ENCODE results near the gene SNX10.

Gene SNX10

DNA sequence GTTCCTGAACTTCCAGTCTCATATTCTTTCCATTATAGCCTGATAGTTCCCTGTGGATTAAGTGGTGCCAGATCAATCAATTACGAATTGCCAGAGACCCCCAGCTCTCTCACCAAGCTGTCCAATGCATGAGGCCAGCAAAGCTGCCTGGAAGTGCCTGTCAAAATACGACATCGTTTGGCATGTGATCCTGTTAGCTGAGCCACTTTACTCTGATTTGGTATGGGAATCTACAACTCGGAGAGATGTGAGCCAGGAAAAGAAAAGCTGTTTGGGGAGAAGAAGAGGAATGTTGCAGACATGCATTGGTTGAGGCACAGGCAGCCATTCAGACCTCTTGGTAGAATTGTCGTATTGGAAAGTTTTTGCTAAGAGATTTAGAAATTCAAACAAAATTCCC is 3.9 kb downstream of the SNX10 start:
- no peak for DNase-seq (ENCODE audit: low read depth in 1 of 2, low spot score in 1 of 2)

- DNase-seq (ENCODE audit: low read depth in 1 of 2, low spot score in 1 of 2): no peak
Observed at GRCh38 chr7:26298472-26299058, 6.9 kb downstream of the SNX10 start.

DNA sequence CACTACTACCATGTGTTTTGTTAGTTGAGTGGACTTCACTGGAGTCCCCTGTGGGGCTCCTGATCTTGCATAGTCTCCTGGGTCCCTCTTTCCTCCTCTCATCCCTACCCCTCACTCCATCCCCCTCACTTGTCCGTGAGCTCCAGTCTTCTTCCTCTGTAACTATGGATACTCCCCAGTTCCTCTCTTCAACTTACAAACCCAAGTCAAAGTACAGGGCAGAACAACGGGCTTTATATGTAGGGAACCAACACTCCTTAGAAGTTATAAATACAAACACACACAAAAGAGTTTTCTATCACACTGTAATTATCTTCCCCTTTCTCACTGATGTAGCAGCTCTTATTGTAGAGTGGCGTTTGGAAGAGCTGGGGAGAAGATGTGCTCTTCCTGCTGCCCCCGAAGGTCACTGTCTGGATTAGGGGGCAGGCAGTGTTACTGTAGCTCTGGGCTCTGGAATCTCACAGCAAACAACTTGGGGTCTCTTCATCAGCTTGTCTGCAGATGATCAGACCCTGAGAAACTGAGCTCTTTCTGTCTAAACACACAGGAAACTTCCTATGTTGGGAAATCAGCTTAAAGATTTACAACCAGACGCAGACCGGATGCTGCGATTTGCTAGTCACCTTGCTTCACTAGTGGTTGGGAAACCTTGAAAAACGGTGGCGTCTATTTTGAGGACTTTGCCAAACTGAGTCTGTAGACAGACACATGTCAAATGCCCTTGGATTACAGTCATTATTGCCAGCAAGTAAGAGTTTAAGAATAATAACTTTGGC is 13.6 kb downstream of the SNX10 start:
- DNase-seq (ENCODE audit: low read depth in 1 of 2, low spot score in 1 of 2): no peak

- DNase-seq (ENCODE audit: low read depth in 1 of 2, low spot score in 1 of 2): no peak
Observed at GRCh38 chr7:26305869-26306665, 14.4 kb downstream of the SNX10 start.

DNA sequence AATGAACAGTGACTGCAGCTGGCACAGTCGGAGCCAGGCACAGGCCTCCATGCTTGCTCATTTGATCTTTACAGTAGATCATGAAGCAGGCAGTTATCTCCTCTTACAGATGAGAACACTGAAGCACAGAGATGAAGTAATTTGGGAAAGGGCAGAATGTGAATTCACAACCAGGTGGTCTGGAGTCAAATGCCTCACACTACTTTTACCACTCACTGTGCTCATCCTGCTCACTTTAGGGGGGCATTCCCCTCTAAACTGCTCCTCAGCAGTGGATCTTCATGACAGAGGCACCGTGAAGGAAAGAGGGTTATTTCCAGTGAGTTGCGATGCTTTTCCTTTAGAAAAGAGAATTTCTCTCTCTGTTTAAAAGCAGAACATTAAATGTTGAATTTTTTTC is 15.1 kb downstream of the SNX10 start:
- DNase-seq (ENCODE audit: low read depth in 1 of 2, low spot score in 1 of 2): no peak

DNA sequence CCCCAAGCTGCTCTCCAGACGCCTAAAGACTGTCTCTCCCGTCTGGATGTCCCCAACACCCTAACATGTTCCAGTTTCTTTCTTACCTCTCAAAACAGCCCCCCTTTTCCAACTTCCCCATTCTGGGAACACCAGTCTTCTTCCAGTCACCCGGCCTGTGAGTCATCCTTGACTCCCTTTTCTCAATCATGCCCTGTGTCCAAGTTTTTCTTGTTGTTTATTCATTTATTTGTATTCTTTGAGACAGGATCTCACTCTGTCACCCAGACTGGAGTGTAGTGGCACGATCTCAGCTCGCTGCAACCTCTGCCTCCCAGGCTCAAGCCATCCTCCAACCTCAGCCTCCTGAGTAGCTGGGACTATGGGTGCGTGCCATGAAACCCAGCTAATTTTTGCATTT is 15.6 kb downstream of the SNX10 start:
- no peak for DNase-seq (ENCODE audit: low read depth in 1 of 2, low spot score in 1 of 2)

GRCh38 chr7:26307791-26308190 is 16.1 kb downstream of the SNX10 start:
- DNase-seq (ENCODE audit: low read depth in 1 of 2, low spot score in 1 of 2): no peak

GRCh38 chr7:26308551-26308950 is 16.9 kb downstream of the SNX10 start:
- no peak for DNase-seq (ENCODE audit: low read depth in 1 of 2, low spot score in 1 of 2)

- no peak for DNase-seq (ENCODE audit: low read depth in 1 of 2, low spot score in 1 of 2)
Observed at GRCh38 chr7:26309089-26309488, 17.4 kb downstream of the SNX10 start.

DNA sequence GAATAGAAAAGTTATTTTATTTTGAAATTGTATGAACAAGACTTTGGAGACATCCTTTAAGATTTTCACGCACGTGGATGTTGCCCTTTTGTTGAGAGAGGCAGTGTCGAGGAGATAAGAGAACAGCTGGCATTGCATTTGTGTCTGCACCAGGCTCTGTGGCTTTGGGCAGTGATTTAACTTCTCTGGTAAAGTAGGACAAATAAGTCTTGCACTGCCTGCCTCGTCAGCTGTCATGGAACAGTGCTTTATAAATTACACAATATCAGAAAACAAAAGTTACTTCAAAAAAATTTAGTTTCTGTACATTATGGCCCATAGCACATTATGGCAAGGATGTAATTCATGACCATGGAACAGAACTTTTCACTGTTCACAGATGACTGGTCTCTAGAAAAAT is 20.1 kb downstream of the SNX10 start:
- no peak for DNase-seq (ENCODE audit: low read depth in 1 of 2, low spot score in 1 of 2)

DNA sequence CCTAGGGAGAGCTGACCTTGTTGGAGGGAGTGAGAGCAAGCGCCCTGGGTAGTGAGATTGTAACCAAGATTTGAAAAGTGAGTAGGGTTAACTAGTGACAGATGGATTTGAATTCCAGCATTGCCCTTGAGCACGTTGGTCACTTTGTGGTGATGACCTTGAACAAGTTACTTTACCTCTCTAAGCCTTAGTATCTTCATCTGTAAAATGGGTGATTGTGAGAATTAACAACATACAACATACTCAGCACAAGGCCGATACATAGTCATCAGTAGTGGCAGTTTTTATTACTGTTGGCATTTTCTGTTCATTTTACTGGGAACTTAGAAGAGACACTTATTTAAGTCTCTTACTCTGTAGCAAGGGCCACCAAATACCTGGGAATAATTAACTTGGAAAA is 25.5 kb downstream of the SNX10 start:
- no peak for DNase-seq (ENCODE audit: low read depth in 1 of 2, low spot score in 1 of 2)

GRCh38 chr7:26318921-26319320 is 27.3 kb downstream of the SNX10 start:
- DNase-seq (ENCODE audit: low read depth in 1 of 2, low spot score in 1 of 2): no peak

DNA sequence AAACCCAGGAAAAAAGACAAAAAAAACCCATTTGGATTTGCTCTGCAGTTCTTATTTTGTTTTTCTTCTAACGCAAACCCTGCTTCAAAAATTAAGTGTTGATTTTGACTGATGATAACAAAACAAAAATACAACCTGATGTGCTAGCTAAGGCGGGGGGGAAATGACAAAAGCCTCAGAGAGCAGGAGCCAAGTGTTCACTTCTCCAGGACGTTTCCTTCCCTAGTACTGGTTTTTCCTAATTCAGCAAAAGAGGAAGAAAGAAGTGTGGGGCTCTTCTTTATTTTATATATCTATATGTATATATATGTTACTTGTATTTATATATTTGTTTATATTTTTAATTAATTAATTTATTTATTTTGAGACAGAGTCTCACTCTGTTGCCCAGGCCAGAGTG is 28.0 kb downstream of the SNX10 start:
- DNase-seq (ENCODE audit: low read depth in 1 of 2, low spot score in 1 of 2): no peak

DNA sequence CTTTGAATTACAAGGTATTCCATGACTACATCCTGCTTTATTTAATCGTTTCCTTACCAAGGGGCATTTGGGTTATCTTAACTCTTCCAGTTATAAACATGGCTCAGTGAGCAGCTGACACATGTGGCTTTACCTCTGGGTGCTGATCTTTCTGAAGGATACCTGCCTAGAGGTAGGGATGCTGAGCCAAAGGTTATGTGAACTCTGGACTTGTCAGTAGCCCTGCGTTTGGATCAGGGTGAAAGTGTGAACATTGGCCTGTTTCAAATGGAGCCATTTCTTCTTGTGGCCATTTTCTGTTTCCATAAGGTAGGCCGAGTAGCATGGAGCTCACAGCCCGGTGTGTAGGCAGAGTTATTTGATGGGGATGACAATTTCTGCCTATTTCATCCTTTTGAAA is 29.2 kb downstream of the SNX10 start:
- DNase-seq (ENCODE audit: low read depth in 1 of 2, low spot score in 1 of 2): no peak

GRCh38 chr7:26321435-26321834 is 29.8 kb downstream of the SNX10 start:
- DNase-seq (ENCODE audit: low read depth in 1 of 2, low spot score in 1 of 2): no peak

- DNase-seq (ENCODE audit: low read depth in 1 of 2, low spot score in 1 of 2): no peak
Observed at GRCh38 chr7:26326211-26326610, 34.5 kb downstream of the SNX10 start.

GRCh38 chr7:26328498-26329390 is 37.1 kb downstream of the SNX10 start:
- no peak for DNase-seq (ENCODE audit: low read depth in 1 of 2, low spot score in 1 of 2)

GRCh38 chr7:26329520-26330255 is 38.0 kb downstream of the SNX10 start:
- no peak for DNase-seq (ENCODE audit: low read depth in 1 of 2, low spot score in 1 of 2)

DNA sequence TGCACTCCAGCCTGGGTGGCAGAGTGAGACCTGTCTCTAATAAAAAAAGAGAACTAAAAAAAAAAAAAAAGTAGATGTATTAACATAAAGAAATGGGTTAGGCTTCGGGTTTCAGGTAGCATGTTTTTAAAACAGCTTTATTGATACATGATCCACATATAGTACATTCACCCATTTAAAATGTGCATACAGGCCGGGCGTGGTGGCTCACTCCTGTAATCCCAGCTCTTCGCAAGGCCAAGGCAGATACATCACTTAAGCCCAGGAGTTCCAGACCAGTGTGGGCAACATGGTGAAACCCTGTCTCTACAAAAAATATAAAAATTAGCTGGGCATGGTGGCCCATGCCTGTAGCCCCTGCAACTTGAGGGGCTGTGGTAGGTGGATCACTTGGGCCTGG is 39.5 kb downstream of the SNX10 start:
- DNase-seq (ENCODE audit: low read depth in 1 of 2, low spot score in 1 of 2): no peak

- DNase-seq (ENCODE audit: low read depth in 1 of 2, low spot score in 1 of 2): no peak
Observed at GRCh38 chr7:26331789-26332188, 40.1 kb downstream of the SNX10 start.

DNA sequence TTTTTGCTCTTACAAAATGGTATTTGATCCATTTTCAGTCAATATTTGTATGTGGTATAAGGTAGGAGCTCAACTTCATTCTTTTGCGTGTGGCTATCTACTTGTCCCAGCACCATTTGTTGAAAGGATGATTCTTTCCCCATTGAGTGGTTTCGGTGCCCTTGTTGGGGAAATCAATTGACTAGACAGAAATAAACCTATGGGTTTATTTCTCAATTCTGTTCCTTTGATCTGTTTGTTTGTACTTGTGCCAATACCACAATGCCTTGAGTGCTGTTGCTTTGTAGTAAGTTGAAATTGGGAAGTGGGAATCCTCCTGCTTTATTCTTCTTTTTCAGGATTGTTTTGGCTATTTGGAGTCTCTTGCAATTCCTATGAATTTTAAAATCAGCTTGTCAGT is 41.0 kb downstream of the SNX10 start:
- DNase-seq (ENCODE audit: low read depth in 1 of 2, low spot score in 1 of 2): no peak

All from stimulated activated CD4-positive, alpha-beta T cell treated with anti-CD3 and anti-CD28 coated beads, Interleukin-15, amount 100 ng/mL, for 1 hour (primary cell).